GM12865 (cell line): ENCODE results near the gene UMODL1.

Experiments
- DNase-seq: peaks from one replicate; pipeline ENCODE4 v3.0.0; 2010; ENCODE audit warnings: low read depth
- H3K4me3 ChIP-seq: 2 replicates; pipeline ENCODE4 v1.5.1; 2011; ENCODE audit warnings: mild to moderate bottlenecking, low read depth, low read length, control low read depth
- CTCF ChIP-seq: IDR thresholded peaks from 2 replicates; pipeline ENCODE4 v1.5.1; 2011; ENCODE audit warnings: low read length, control low read depth, low read depth, inconsistent platforms; ENCODE audit not compliant: insufficient read depth; ENCODE audit errors: missing control alignments

Gene UMODL1

DNA sequence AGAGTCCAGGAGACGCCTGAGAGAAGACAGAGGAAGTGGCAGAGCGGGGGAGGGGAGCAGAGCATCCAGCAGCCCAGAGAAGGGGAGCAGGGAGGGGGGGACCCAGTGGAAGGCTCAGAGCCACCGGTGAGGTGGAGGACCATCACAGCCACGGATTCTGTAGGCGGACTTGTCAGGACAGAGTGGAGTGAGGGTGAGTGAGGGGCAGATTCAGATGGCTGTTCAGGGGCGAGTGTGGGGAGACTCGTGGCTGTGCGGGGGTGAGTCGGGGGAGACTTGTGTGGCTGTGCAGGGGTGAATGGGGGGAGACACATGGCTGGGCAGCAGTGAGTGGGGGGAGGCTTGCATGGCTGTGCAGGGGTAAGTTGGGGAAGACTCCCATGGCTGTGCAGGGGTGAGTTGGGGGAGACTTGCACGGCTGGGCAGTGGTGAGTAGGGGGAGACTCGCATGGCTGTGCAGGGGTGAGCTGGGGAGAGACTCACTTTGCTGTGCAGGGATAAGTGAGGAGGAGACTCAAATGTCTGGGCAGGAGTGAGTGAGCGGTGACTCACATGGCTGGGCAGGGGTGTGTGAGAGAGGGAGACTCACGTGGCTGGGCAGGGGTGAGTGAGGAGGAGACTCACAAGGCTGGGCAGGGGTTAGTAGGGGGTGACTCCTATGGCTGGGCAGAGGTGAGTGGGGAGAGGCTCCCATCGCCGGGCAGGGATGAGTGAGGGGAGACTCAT, 91.0 kb downstream of the UMODL1 start:
- DNase-seq = no peak
- TF ChIP-seq CTCF = no peak
- no peak overlapping the region for H3K4me3 ChIP-seq

DNA sequence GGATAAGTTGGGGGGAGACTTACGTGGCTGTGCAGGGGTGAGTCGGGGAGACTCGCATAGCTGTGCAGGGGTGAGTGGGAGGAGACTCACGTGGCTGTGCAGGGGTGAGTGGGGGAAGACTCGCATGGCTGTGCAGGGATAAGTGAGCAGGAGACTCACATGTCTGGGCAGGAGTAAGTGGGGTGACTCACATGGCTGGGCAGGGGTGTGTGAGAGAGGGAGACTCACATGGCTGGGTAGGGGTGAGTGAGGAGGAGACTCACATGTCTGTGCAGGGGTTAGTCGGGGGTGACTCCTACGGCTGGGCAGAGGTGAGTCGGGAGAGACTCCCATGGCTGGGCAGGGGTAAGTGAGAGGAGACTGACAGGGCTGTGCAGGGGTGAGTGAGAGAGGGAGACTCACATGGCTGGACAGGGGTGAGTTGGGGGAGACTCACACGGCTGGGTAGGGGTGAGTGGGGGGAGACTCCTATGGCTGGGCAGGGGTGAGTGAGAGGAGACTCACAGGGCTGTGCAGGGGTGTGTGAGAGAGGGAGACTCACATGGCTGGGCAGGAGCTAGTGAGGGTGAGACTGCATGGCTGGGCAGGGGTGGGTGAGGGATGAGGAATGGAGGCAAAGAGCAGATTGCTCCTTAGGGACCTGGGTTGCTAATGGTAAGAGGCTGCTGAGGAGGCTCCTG, 91.9 kb downstream of the UMODL1 start:
- no peak for DNase-seq
- no peak overlapping the region for H3K4me3 ChIP-seq
- TF ChIP-seq CTCF = no peak

- DNase-seq = no peak
- no peak overlapping the region for H3K4me3 ChIP-seq
- TF ChIP-seq CTCF = no peak
Observed at GRCh38 chr21:42163511-42163863, 92.4 kb downstream of the UMODL1 start.

GRCh38 chr21:42164064-42164789, 93.1 kb downstream of the UMODL1 start:
- H3K4me3 ChIP-seq = no peak overlapping the region
- TF ChIP-seq CTCF = peak; percentile 74
- peak; percentile 73 for DNase-seq

- no peak overlapping the region for H3K4me3 ChIP-seq
- TF ChIP-seq CTCF = no peak
- DNase-seq = no peak
Observed at GRCh38 chr21:42164818-42165217, 93.7 kb downstream of the UMODL1 start.

GRCh38 chr21:42165901-42166300, 94.8 kb downstream of the UMODL1 start:
- TF ChIP-seq CTCF = no peak
- DNase-seq = no peak

More at GRCh38 chr21:42165901-42166300, 94.8 kb downstream of the UMODL1 start:
- H3K4me3 ChIP-seq = no peak overlapping the region
